ENCODE data around the gene GSS.

GSS gene

DNA sequence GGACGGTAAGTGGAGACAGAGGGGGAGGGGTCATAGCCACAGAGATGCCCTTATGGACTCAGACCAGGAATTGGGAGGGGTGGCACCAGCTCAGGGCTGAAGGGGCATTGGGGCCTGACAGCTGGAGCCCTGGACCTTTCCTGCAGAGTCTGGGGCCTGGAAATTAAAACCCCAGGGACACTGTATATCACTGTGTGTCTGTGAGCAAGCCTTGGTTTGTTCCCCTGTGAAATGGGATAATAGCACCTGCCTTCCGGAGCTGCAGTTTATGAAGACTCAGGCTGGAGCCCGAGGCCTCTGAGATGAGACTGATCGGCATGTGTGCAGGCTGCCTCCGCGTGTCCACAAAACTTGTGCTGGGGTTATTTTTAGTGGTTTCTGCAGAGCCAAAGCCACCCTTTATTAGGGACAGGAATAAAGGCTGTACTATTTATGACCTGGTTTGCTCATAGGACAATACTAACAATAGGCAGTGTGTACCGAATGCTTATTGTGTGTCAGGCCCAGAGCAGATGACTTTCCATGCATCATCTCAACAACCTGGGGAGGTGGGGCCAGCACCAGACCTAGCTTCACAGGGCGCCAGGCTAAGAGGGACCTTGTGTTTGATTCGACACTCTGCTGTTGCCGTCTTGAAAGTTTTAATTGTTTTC, 22.6 kb upstream of the GSS start:
- no peak for DNase-seq (ENCODE audit: low read depth in 3 of 3)

DNA sequence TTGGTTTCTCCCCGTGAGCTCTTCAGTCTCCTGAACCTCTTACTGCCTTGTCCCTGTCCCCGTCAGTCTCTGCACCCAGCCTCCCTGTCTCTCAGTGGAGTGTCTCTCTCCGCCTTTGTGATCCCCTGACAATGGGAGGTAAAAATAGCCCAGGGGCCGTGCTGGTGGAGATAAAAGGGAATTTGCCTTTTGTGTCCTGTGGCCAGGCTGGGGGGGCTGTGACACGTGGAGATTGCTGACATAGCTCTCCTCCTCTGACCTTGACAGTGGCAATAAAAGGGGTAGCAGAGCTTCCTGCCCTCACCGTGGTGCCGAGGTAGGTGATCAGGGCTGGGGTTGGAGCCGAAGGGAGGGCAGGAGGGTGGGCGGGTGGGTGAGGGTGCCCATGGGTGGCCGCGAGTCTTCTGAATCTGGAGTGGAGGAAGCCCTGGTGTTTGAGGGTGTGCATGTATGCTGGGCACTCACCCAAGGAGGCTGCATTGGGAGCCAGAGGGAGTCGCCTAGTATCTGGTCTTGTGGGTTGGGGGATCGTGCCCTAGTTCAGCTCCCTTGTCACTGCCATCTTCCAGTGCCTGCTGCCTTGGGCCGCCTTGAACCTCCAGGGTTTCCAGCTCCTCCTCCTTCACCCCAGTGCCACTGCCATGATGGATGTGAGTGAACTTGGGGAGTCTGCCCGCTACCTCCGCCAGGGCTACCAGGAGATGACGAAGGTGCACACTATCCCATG, 21.9 kb upstream of the GSS start:
- no peak for DNase-seq (ENCODE audit: low read depth in 3 of 3)

DNA sequence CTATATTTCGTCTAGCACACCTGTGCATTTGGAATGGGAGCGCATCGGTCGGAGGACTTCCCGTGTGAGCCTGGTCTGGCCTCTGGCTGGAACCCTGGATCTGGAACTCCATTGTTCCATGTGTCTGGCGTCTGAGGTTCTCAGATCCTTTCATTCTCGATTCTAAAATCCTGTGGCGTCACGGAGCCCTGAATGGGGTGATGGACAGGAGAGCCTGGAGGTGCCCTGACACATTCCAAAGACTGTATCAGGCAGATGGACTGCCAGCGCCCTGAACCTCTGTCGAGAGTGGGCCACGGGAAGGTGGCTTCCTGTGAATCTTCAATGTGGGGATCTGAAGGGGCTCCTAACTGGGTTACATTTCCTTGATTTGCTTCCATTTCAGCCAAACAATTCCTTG, 20.7 kb upstream of the GSS start:
- DNase-seq (ENCODE audit: low read depth in 3 of 3), result no peak

DNA sequence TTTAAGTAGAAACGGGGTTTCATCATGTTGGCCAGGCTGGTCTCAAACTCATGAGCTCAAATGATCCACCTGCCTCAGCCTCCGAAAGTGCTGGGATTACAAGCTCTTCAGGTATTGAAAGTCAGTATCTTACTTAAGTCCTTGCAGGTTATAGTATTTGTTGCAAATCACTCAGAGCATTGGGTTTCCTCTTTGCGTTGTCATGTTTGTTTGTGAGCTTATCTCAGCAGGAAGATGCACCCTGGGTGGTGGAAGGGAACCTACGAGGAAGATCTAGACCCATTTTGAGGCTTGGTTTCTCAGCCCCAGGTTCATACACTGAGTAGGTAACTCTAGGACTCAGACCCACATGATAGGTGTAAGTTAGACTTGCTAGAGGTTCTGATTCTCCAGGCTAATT, 18.6 kb upstream of the GSS start:
- no peak for DNase-seq (ENCODE audit: low read depth in 3 of 3)

GRCh38 chr20:34971561-34972235, 16.1 kb upstream of the GSS start:
- no peak for DNase-seq (ENCODE audit: low read depth in 3 of 3)

- DNase-seq (ENCODE audit: low read depth in 3 of 3), result no peak
Observed at GRCh38 chr20:34970846-34971560, 15.4 kb upstream of the GSS start.

- DNase-seq (ENCODE audit: low read depth in 3 of 3), result no peak
Observed at GRCh38 chr20:34970193-34970840, 14.7 kb upstream of the GSS start.

DNA sequence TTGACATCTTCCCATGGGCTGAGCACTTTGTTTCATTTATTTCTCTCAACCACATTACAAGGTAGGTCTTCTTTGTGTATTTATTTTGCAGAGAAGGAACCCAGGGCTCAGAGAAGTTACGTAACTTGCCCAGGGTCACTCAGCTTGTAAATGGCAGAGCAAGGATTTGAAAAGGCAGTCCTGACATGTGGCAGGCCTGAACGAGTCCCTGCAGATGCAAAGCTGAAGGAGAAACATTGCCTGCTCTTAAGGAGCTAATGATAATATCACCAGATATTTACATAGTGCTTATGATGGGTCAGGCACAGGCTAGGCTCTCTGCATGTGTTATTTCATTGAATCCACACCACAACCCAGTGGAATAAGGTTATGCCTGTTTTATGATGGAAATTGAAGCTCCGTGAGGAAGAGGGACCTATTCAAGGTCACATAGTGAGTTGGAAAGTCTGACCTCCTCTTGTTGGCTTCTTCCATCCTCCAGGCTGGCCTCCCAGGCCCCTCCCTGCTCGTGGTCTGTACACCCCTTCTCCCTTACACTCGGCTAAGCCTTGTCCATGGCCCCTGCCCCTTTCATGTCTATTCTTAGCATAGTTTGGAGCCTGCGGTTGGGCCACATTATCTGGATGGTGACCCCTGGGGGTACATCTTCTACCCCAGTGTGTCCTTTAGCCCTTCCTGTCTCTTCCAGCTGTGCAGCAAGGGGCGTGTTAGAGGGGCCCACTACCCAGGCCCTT, 12.6 kb upstream of the GSS start:
- DNase-seq (ENCODE audit: low read depth in 3 of 3), result no peak

DNA sequence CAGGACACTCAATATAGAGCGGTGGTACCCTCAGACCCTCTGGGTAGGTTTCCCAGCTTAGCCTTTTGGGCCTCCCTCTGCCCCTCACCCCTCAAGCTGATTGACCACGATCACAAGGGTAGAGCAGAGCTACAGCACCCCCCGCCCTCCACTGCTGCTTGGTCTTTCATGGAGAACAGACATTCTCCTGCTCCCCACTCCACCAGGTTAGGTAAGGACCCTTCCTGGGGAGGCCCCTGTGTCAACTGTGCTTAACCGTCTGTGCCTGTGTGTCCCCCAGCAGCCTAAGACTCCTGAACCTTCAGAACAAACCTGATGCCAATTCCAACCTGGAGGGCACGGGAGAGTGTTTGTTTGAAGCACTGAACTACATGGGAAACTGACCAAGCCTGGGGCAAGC, 11.8 kb upstream of the GSS start:
- no peak for DNase-seq (ENCODE audit: low read depth in 3 of 3)

DNA sequence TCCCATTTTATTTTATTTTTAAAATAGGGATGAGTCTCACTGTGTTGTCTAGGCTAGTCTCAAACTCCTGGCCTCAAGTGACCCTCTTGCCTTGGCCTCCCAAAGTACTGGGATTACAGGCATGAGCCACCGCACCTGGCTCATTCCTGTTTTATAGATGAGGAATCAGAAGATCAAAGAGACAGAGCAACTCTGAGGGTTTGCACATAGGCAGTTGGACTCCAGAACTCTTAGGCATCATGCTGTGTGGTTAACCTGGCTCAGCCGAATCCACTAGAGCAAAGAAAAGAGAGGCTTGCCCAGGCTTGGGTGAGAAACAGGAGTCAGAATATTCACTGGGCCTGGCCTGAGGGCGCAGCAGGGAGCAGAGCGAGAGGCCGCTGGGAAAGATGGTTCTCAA, 9.4 kb upstream of the GSS start:
- no peak for DNase-seq (ENCODE audit: low read depth in 3 of 3)

- no peak for DNase-seq (ENCODE audit: low read depth in 3 of 3)
Observed at GRCh38 chr20:34964486-34964885, 8.9 kb upstream of the GSS start.

DNA sequence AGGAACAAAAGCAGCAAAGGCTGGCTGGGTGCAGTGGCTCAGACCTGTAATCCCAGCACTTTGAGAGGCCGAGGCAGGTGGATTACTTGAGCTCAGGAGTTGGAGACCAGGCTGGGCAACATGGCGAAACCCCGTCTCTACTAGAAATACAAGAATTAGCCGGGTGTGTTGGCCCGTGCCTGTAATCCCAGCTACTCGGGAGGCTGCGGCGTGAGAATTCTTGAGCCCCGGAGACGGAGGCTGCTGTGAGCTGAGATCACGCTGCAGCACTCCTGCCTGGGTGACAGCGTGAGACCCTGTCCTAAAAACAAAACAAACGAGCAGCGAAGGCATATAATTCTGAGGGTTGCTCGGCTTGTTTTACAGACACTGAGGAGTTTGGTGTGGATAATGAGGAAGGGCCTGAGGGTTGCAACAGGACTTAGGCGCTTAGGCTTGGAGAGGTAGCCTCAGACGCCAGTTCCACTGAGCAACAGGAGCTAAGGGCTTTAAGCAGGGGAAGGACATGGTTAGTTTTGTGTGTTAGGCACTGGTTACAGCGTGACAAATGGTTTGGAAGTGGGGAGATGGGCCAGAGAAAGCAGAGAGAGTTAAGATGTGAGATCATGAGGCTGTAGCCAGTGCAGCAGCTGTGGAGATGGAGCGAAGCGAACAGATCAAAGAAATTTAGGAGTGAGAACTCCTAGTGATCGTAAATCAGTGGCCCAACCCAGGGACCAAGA, 1.3 kb upstream of the GSS start:
- DNase-seq (ENCODE audit: low read depth in 3 of 3), result no peak

DNA sequence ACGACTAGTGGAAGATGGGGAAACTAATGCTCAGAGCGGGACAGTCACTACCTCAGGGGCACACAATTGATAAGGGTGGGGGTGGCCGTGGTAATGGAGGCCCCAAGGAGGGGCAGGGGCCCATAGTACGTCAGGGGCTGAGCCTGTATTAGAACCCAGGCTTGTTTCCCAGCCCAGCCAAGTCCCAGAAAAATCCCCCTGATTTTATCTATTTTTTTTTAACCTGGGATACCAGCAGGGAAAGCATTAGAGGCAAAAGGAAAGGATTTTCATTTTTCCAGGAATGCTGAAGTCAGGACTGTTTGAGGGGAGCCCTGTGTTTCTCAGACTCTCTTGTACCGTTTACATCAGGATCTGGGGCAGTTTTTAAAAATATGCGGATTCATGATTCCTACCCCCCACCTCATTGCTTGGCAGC, 444 bp upstream of the GSS start:
- no peak for DNase-seq (ENCODE audit: low read depth in 3 of 3)

- no peak for DNase-seq (ENCODE audit: low read depth in 3 of 3)
Observed at GRCh38 chr20:34954904-34955230, 739 bp downstream of the GSS start.

DNA sequence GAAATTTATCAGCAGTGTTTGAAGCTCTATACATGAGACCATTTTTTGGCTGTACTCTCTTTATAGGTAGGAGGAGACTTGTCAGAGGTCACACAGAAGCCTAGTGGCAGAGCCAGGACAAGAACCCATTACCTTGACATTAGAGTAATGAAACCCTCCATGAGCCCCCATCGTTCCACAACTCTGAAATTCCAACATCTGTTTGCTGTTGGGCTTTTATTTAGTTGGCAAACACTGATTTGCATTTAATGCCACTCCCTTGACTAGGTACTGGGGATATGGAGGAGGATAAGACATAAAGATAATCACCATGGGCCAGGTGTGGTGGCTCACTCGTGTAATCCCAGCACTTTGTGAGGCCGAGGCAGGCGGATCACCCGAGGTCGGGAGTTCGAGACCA, 1.6 kb downstream of the GSS start:
- DNase-seq (ENCODE audit: low read depth in 3 of 3), result no peak

GRCh38 chr20:34952671-34953070, 2.9 kb downstream of the GSS start:
- DNase-seq (ENCODE audit: low read depth in 3 of 3), result no peak

GRCh38 chr20:34951652-34952051, 4.0 kb downstream of the GSS start:
- no peak for DNase-seq (ENCODE audit: low read depth in 3 of 3)

- DNase-seq (ENCODE audit: low read depth in 3 of 3), result no peak
Observed at GRCh38 chr20:34951252-34951651, 4.4 kb downstream of the GSS start.

DNA sequence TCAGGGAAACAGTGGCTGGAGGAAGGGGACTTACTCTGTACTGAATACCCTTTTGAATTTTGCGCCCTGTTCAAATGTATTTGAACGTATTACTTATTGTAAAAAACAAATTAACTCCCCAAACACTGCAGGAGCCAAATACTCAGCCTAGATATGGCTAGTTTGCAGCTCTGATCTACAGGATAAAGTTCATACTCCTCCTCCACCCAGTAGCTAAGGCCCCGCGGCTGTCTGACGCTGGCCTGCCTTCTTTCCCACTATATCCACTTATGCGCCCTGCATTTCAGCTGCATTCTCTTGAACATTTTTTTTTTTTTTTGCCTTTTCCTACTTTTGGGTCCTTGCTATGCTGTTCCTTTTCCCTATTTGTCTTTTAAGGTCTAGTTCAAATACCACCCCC, 6.5 kb downstream of the GSS start:
- DNase-seq (ENCODE audit: low read depth in 3 of 3), result no peak

GRCh38 chr20:34948030-34948429, 7.6 kb downstream of the GSS start:
- DNase-seq (ENCODE audit: low read depth in 3 of 3), result no peak

GRCh38 chr20:34947336-34947735, 8.3 kb downstream of the GSS start:
- DNase-seq (ENCODE audit: low read depth in 3 of 3), result no peak

Data from stimulated activated CD4-positive, alpha-beta T cell treated with anti-CD3 and anti-CD28 coated beads, TNF-alpha, amount 100 ng/mL, for 48 hours (primary cell).